K562 (cell line): ENCODE measurements around the gene CACNA2D3.

Experiments
- ATF2 ChIP-seq: sonication (generic); formaldehyde crosslinking; IDR thresholded peaks from 2 replicates; pipeline ENCODE4 v1.8.1; 2022; ENCODE audit warnings: missing genetic modification reagents
- BRF1 ChIP-seq: IDR thresholded peaks from 3 replicates; pipeline ENCODE4 v1.6.1; 2011; ENCODE audit warnings: borderline replicate concordance, mild to moderate bottlenecking; ENCODE audit not compliant: insufficient read length; ENCODE audit errors: extremely low read depth
- CBX5 ChIP-seq: IDR thresholded peaks from 2 replicates; pipeline ENCODE4 v1.6.1; 2014; ENCODE audit warnings: low read depth, borderline replicate concordance
- DPF2 ChIP-seq: fragments of 450-650 bp; IDR thresholded peaks from 2 replicates; pipeline ENCODE4 v1.6.1; 2016
- GATA2 ChIP-seq: sonication (generic); formaldehyde crosslinking; IDR thresholded peaks from 2 replicates; pipeline ENCODE4 v1.4.0; 2020; ENCODE audit warnings: mild to moderate bottlenecking, missing genetic modification reagents
- HMGN3 ChIP-seq: IDR thresholded peaks from 2 replicates; pipeline ENCODE4 v1.6.1; 2011; ENCODE audit warnings: borderline replicate concordance, low read depth, mild to moderate bottlenecking, mixed read lengths, low read length; ENCODE audit not compliant: insufficient read length; ENCODE audit errors: extremely low read depth
- NR2C2 ChIP-seq, 2 experiments: fragments of 200-800 bp in 1 of 2; sonication (Bioruptor generic) in 1 of 2; sonication (generic) in 1 of 2; formaldehyde crosslinking in 1 of 2; IDR thresholded peaks; 2 replicates each; pipeline versions ENCODE4 v1.6.1 to v1.8.0; 2016 to 2022; ENCODE audit warnings: mild to moderate bottlenecking in 1 of 2, missing compliant biosample characterization in 1 of 2, missing genetic modification characterization in 1 of 2, missing genetic modification reagents in 1 of 2
- SMC3 ChIP-seq: conservative IDR thresholded peaks from 2 replicates; pipeline ENCODE4 v1.6.1; 2011; ENCODE audit warnings: low read depth, low read length, improper control_type of control experiment; ENCODE audit not compliant: insufficient read depth
- TAF1 ChIP-seq: IDR thresholded peaks from 2 replicates; pipeline ENCODE4 v1.6.1; 2011; ENCODE audit warnings: mild to moderate bottlenecking, low read length, moderate library complexity; ENCODE audit not compliant: insufficient read depth, control insufficient read depth, severe bottlenecking; ENCODE audit errors: extremely low read depth
- U2AF1 ChIP-seq: fragments of 200-400 bp; formaldehyde crosslinking; optimal IDR thresholded peaks from 2 replicates; pipeline ENCODE3; 2017; ENCODE audit warnings: mild to moderate bottlenecking, low read depth, low read length, moderate library complexity
- TF ChIP-seq, protein P1 (sequence below), 3 experiments: IDR thresholded peaks in 2 of 3; conservative IDR thresholded peaks in 1 of 3; 2 replicates each; pipeline ENCODE4 v1.5.1; 2011 to 2012; ENCODE audit warnings: low read length in 3 of 3, mild to moderate bottlenecking in 3 of 3, control low read depth in 2 of 3, improper control_type of control experiment in 1 of 3, inconsistent platforms in 1 of 3, low read depth in 1 of 3, mixed read lengths in 1 of 3, moderate library complexity in 1 of 3; ENCODE audit not compliant: insufficient read depth in 2 of 3

DNA sequence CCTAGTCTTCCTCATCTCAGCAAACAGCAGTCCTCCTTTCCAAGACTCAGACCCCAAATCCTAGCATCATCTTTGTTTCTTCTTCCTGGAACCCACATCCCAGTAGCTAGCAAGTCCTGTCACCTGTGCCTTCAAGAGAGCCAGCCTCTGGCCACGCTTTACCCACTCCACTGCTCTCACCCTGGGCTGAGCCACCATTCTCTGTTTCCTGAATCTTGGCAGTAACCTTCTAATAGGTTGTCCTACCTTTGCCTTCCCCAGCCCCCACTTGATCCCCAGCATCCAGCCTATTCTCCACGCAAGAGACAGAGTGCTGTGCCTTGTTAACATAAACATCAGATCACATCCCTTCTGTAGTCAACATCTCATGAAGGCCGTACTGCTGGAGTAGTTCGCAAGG lies 482.1 kb downstream of the CACNA2D3 start:
- TF ChIP-seq ATF2 (CRISPR knock-in tag) (no peak), U2AF1 (no peak), TAF1 (no peak), CBX5 (no peak), BRF1 (no peak), NR2C2 (CRISPR knock-in tag; IDR thresholded peaks at IDR 0.05) (no peak), NR2C2 (tag; IDR thresholded peaks at IDR 0.05) (no peak), HMGN3 (no peak), DPF2 (no peak), SMC3 (no peak), GATA2 (CRISPR knock-in tag) (no peak)
- TF ChIP-seq, protein P1, sequence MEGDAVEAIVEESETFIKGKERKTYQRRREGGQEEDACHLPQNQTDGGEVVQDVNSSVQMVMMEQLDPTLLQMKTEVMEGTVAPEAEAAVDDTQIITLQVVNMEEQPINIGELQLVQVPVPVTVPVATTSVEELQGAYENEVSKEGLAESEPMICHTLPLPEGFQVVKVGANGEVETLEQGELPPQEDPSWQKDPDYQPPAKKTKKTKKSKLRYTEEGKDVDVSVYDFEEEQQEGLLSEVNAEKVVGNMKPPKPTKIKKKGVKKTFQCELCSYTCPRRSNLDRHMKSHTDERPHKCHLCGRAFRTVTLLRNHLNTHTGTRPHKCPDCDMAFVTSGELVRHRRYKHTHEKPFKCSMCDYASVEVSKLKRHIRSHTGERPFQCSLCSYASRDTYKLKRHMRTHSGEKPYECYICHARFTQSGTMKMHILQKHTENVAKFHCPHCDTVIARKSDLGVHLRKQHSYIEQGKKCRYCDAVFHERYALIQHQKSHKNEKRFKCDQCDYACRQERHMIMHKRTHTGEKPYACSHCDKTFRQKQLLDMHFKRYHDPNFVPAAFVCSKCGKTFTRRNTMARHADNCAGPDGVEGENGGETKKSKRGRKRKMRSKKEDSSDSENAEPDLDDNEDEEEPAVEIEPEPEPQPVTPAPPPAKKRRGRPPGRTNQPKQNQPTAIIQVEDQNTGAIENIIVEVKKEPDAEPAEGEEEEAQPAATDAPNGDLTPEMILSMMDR (IDR thresholded peaks at IDR 0.05 in 2 of 3, conservative IDR thresholded peaks at IDR 0.05 in 1 of 3; ENCODE audit: insufficient read depth in 2 of 3, low read depth in 1 of 3, low read length in 3 of 3) = no peak
